DMS153 treated with DMSO at 0.1 percent for 48 hours (cell line): Measurements from ENCODE around the gene MAD1L1.

Experiments
- DNase-seq: peaks from one replicate; lab custom pipeline; 2025; ENCODE audit not compliant: unreplicated experiment; lab: John Stamatoyannopoulos, UW

Gene MAD1L1

GRCh38 chr7:1946773-1947450, 285.8 kb downstream of the MAD1L1 start:
- DNase-seq, result no peak

GRCh38 chr7:1946025-1946772, 286.5 kb downstream of the MAD1L1 start:
- no peak for DNase-seq

- DNase-seq, result no peak
Observed at GRCh38 chr7:1945558-1945957, 287.2 kb downstream of the MAD1L1 start.

- no peak for DNase-seq
Observed at GRCh38 chr7:1944619-1945210, 288.0 kb downstream of the MAD1L1 start.

- DNase-seq, result no peak
Observed at GRCh38 chr7:1943933-1944618, 288.7 kb downstream of the MAD1L1 start.

GRCh38 chr7:1943326-1943725, 289.4 kb downstream of the MAD1L1 start:
- DNase-seq, result no peak

GRCh38 chr7:1942941-1943289, 289.8 kb downstream of the MAD1L1 start:
- DNase-seq, result no peak

DNA sequence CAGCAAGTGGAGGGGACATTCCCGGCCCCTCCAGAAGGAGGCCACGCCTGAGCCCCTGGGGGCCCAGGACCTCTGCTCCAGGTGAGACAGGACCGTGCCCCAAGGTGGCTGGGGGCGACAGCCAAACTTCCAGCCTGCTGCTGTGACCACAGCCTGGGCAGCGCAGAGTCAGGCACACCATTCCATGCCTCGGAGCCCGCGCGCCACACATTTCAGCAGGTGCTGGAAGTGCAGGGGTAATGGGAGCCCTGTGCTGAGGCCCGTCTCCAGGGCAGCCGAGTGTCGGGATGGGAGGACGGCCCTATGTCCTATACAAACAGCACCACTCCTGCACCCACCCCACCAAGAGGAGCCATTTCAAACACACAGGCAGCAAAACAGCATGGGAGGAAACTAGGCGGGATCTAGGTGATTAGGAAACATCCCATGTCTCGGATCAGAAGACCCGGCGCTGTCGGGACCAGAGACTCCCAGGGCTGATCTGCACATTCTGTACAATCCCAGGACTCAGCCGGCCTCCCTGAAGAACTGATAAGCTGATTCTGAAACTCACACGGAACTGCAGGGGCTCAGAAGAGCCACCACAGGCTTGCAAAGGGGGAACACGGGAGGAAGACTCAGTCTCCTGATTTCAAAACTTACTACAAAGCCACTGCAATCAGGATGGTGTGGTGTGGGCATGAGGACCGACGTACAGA, 290.4 kb downstream of the MAD1L1 start:
- DNase-seq, result no peak

GRCh38 chr7:1941464-1942242, 291.1 kb downstream of the MAD1L1 start:
- no peak for DNase-seq

GRCh38 chr7:1940863-1941262, 291.9 kb downstream of the MAD1L1 start:
- DNase-seq, result no peak

DNA sequence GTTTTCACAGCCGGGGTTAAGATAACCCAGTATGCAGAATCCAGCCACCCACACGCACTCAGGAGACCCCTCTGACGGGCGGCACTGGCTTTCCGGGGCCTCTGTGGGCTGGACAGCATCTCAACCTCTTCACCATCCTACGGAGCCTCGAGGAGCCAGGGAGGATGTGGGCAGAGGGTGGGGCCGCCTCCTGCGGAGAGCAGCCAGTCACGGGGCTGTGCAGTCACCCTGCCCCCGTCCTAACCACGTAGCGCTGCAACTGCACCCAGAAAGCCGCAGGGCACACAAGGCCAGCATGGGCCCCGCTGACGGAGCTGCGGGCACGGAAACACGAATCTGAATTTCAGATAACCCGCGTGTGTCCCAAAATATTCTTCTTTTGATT, 292.4 kb downstream of the MAD1L1 start:
- no peak for DNase-seq

- DNase-seq, result no peak
Observed at GRCh38 chr7:1939434-1940401, 293.0 kb downstream of the MAD1L1 start.

DNA sequence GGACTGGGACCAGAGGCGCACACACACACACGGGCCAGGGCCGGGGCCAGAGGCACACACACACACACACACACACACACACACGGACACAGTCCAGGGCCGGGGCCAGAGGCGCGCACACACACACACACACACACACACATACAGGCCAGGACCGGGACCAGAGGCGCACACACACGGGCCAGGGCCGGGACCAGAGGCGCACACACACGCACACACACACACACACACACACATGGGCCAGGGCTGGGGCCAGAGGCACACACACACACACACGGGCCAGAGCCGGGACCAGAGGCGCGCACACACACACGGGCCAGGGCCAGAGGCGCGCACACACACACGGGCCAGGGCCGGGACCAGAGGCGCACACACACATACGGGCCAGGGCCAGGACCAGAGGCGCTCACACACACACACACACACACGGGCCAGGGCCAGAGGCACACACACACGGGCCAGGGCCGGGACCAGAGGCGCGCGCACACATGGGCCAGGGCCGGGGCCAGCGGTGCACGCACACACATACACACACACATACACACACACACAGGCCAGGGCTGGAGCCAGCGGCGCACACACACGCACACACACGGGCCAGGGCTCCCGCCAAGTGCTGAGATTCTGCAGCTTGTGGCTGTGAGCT, 293.8 kb downstream of the MAD1L1 start:
- no peak for DNase-seq

- DNase-seq, result no peak
Observed at GRCh38 chr7:1937252-1937605, 295.5 kb downstream of the MAD1L1 start.

- DNase-seq, result no peak
Observed at GRCh38 chr7:1936531-1937251, 296.1 kb downstream of the MAD1L1 start.

- no peak for DNase-seq
Observed at GRCh38 chr7:1936006-1936310, 296.8 kb downstream of the MAD1L1 start.

GRCh38 chr7:1935176-1936005, 297.4 kb downstream of the MAD1L1 start:
- no peak for DNase-seq

- DNase-seq, result no peak
Observed at GRCh38 chr7:1934756-1935155, 298.0 kb downstream of the MAD1L1 start.
